ENCODE results near the gene CNTFR.

DNA sequence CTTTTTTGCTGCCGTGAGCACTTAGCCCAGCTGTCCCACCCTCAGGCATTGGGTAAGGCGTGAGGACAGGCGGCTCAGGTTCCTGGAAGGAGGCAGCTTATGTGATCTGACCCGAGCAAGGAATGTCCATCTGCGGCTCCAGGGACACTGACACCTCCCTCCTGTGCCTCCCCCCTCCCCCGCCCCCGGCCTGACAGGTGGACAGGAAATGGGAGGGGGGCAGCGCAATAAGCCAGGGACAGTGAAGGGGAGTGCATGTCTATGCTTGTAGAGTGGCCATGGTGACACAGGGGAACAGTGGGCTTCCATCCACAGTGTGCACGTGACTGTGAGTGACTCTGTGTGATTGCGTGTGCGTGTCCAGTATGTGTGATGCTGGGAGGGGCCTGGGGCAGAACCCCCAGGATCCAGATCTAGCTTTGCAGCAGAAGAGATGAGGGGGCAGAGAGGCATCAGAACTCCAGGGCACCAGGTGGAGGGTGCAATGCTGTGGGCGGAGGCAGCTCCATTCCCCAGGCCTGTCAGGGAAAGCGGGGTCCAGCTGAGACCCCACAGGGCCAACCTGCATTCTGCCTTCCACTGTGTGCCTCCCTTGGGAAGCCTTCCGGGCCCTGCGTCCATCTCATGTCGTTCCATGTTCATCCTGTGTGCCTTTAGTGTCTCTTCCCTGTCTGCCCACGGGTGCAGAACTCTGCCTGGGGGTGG is 30.5 kb downstream of the CNTFR start:
- TF ChIP-seq EZH2 (IDR thresholded peaks at IDR 0.05; ENCODE audit: insufficient read depth, low read length) = no peak
- TF ChIP-seq, protein P1, sequence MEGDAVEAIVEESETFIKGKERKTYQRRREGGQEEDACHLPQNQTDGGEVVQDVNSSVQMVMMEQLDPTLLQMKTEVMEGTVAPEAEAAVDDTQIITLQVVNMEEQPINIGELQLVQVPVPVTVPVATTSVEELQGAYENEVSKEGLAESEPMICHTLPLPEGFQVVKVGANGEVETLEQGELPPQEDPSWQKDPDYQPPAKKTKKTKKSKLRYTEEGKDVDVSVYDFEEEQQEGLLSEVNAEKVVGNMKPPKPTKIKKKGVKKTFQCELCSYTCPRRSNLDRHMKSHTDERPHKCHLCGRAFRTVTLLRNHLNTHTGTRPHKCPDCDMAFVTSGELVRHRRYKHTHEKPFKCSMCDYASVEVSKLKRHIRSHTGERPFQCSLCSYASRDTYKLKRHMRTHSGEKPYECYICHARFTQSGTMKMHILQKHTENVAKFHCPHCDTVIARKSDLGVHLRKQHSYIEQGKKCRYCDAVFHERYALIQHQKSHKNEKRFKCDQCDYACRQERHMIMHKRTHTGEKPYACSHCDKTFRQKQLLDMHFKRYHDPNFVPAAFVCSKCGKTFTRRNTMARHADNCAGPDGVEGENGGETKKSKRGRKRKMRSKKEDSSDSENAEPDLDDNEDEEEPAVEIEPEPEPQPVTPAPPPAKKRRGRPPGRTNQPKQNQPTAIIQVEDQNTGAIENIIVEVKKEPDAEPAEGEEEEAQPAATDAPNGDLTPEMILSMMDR (IDR thresholded peaks at IDR 0.05; ENCODE audit: insufficient read depth, low read depth, low read length) = no peak

All from astrocyte (in vitro differentiated cells and primary cell).